ENCODE measurements around the gene PCBD2.
"Not testable (repeated sequence)": the region's sequence is repeated elsewhere in the genome, so short reads cannot be mapped to it uniquely, and the experiment has no call there.

PCBD2 gene

GRCh38 chr5:134904610-134905245 is at the start of gene PCBD2:
Gene PCBD2 (plus strand): TSS chr5:134905131. CDS start chr5:134905140, 9 bp downstream.
- DNase-seq (ENCODE audit: low read depth), result peak; percentile 73
- TF ChIP-seq, protein P1, sequence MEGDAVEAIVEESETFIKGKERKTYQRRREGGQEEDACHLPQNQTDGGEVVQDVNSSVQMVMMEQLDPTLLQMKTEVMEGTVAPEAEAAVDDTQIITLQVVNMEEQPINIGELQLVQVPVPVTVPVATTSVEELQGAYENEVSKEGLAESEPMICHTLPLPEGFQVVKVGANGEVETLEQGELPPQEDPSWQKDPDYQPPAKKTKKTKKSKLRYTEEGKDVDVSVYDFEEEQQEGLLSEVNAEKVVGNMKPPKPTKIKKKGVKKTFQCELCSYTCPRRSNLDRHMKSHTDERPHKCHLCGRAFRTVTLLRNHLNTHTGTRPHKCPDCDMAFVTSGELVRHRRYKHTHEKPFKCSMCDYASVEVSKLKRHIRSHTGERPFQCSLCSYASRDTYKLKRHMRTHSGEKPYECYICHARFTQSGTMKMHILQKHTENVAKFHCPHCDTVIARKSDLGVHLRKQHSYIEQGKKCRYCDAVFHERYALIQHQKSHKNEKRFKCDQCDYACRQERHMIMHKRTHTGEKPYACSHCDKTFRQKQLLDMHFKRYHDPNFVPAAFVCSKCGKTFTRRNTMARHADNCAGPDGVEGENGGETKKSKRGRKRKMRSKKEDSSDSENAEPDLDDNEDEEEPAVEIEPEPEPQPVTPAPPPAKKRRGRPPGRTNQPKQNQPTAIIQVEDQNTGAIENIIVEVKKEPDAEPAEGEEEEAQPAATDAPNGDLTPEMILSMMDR (IDR thresholded peaks at IDR 0.05; ENCODE audit: control insufficient read depth, extremely low read depth, insufficient read depth), result peak; percentile 91
- peak within 1 kb of the TSS; percentile 81 for H3K4me3 ChIP-seq (ENCODE audit: low read depth, low read length)

GRCh38 chr5:134856465-134856864 is 48.5 kb upstream of the PCBD2 start:
- DNase-seq (ENCODE audit: low read depth); H3K4me3 ChIP-seq (ENCODE audit: low read depth, low read length): not testable (repeated sequence)

- H3K4me3 ChIP-seq (ENCODE audit: low read depth, low read length), result no peak overlapping the region
- TF ChIP-seq, protein P1 (IDR thresholded peaks at IDR 0.05; ENCODE audit: control insufficient read depth, extremely low read depth, insufficient read depth), result no peak
- no peak for DNase-seq (ENCODE audit: low read depth)
These were observed 47.5 kb upstream of the PCBD2 start for GRCh38 chr5:134857401-134857800.

- TF ChIP-seq, protein P1 (IDR thresholded peaks at IDR 0.05; ENCODE audit: control insufficient read depth, extremely low read depth, insufficient read depth), result no peak
- no peak overlapping the region for H3K4me3 ChIP-seq (ENCODE audit: low read depth, low read length)
- no peak for DNase-seq (ENCODE audit: low read depth)
These were observed 40.2 kb upstream of the PCBD2 start for GRCh38 chr5:134864707-134865106.

- DNase-seq (ENCODE audit: low read depth), result no peak
- no peak overlapping the region; the same call in 1 of the 2 replicates for H3K4me3 ChIP-seq (ENCODE audit: low read depth, low read length)
- TF ChIP-seq, protein P1 (IDR thresholded peaks at IDR 0.05; ENCODE audit: control insufficient read depth, extremely low read depth, insufficient read depth), result no peak
These were observed 31.4 kb upstream of the PCBD2 start for GRCh38 chr5:134873494-134873893.

- TF ChIP-seq, protein P1 (IDR thresholded peaks at IDR 0.05; ENCODE audit: control insufficient read depth, extremely low read depth, insufficient read depth), result no peak
- DNase-seq (ENCODE audit: low read depth), result peak; percentile 57
- H3K4me3 ChIP-seq (ENCODE audit: low read depth, low read length), result peak within 1 kb of the TSS; percentile 75
These were observed 30.7 kb upstream of the PCBD2 start, which contains the start of gene TXNDC15 for GRCh38 chr5:134873987-134874830. Gene TXNDC15 (plus strand): TSS chr5:134874371. CDS start chr5:134874428, 57 bp downstream.

All from LNCaP clone FGC (cell line).